Type B pancreatic cell (in vitro differentiated cells): ENCODE data around the gene TGFBR1. TPM values are rescaled to one million over a fixed set of nuclear protein-coding genes. Genes with fewer than 3 reads are reported as not detected.
A peak's percentile ranks its signal among the peaks of the same experiment; 100 is the strongest.

Source experiments
- DNase-seq: peaks from one replicate; pipeline ENCODE4 v3.0.0; 2021; ENCODE audit warnings: mixed read lengths; ENCODE audit not compliant: unreplicated experiment; ENCODE audit errors: extremely low spot score
- H3K27ac Mint-ChIP-seq: 2 replicates; pipeline ENCODE4 v1.8.0; 2021; ENCODE audit warnings: mild to moderate bottlenecking, mixed read lengths
- H3K27me3 Mint-ChIP-seq: 2 replicates; pipeline ENCODE4 v1.8.0; 2021; ENCODE audit warnings: mixed read lengths
- H3K36me3 Mint-ChIP-seq: 2 replicates; pipeline ENCODE4 v1.8.0; 2021; ENCODE audit warnings: mixed read lengths
- H3K4me1 Mint-ChIP-seq: one replicate; pipeline ENCODE4 v1.8.0; 2021; ENCODE audit warnings: mixed read lengths; ENCODE audit not compliant: unreplicated experiment
- H3K4me3 Mint-ChIP-seq: 2 replicates; pipeline ENCODE4 v1.8.0; 2021; ENCODE audit warnings: mild to moderate bottlenecking, mixed read lengths
- H3K9me3 Mint-ChIP-seq: 2 replicates; pipeline ENCODE4 v1.8.0; 2021; ENCODE audit warnings: mixed read lengths
- CTCF ChIP-seq: fragments of 200-600 bp; sonication (generic); conservative IDR thresholded peaks from 2 replicates; pipeline ENCODE4 v1.5.0; 2021; ENCODE audit warnings: antibody characterized with exemption, mild to moderate bottlenecking
- total RNA-seq: library from RNA; stranded (reverse); gene quantifications from 2 replicates; pipeline ENCODE4 v1.2.1, GENCODE V29; 2021; ENCODE audit warnings: low replicate concordance

The TGFBR1 gene
- total RNA-seq, 1 donor from 2014 or later: 88.1 TPM

GRCh38 chr9:99173570-99174504 is 68.9 kb downstream of the TGFBR1 start:
- Mint-ChIP-seq H3K9me3 (no peaks in the 10 kb centered on the region), H3K27me3 (peaks cover 26% of the 10 kb centered on the region), H3K36me3 (no peaks in the 10 kb centered on the region), H3K4me3 (no peak overlapping the region), H3K4me1 (peaks cover 52% of the 10 kb centered on the region), H3K27ac (peak overlapping the region; percentile 6)
- DNase-seq: no peak
- TF ChIP-seq CTCF: no peak

GRCh38 chr9:99176527-99177013 is 71.7 kb downstream of the TGFBR1 start:
- no peak for DNase-seq
- Mint-ChIP-seq H3K9me3 (no peaks in the 10 kb centered on the region), H3K4me1 (peaks cover 35% of the 10 kb centered on the region), H3K4me3 (no peak overlapping the region), H3K27ac (peak overlapping the region; percentile 11), H3K36me3 (no peaks in the 10 kb centered on the region), H3K27me3 (peaks cover 29% of the 10 kb centered on the region)
- no peak for TF ChIP-seq CTCF

- Mint-ChIP-seq H3K36me3 (no peaks in the 10 kb centered on the region), H3K27me3 (peaks cover 31% of the 10 kb centered on the region), H3K27ac (no peak overlapping the region), H3K4me3 (no peak overlapping the region), H3K4me1 (peaks cover 27% of the 10 kb centered on the region), H3K9me3 (no peaks in the 10 kb centered on the region)
- no peak for TF ChIP-seq CTCF
- DNase-seq: no peak
Observed at GRCh38 chr9:99177576-99178366, 72.9 kb downstream of the TGFBR1 start.

GRCh38 chr9:99178912-99179872 is 74.3 kb downstream of the TGFBR1 start:
- peaks cover 17% of the 10 kb centered on the region for H3K4me1 Mint-ChIP-seq
- no peak for TF ChIP-seq CTCF
- no peak for DNase-seq
- no peaks in the 10 kb centered on the region for H3K9me3 Mint-ChIP-seq
- no peak overlapping the region for H3K27ac Mint-ChIP-seq
- no peak overlapping the region for H3K4me3 Mint-ChIP-seq
- no peaks in the 10 kb centered on the region for H3K36me3 Mint-ChIP-seq
- H3K27me3 Mint-ChIP-seq: peaks cover 30% of the 10 kb centered on the region

GRCh38 chr9:99180199-99180598 is 75.3 kb downstream of the TGFBR1 start:
- Mint-ChIP-seq H3K36me3 (no peaks in the 10 kb centered on the region), H3K4me3 (no peak overlapping the region), H3K9me3 (no peaks in the 10 kb centered on the region), H3K27me3 (peaks cover 35% of the 10 kb centered on the region), H3K4me1 (peaks cover 19% of the 10 kb centered on the region), H3K27ac (no peak overlapping the region)
- no peak for DNase-seq
- TF ChIP-seq CTCF: no peak
